Esophagus squamous epithelium (tissue), 5 donors: ENCODE results near the gene CTRB2. TPM values are rescaled to one million over a fixed set of nuclear protein-coding genes. Genes with fewer than 3 reads are reported as not detected.

ENCODE experiments used
- DNase-seq: peaks from one replicate; lab custom pipeline; 2025; lab: John Stamatoyannopoulos, UW
- H3K27ac ChIP-seq, 4 donors: fragments of 200-600 bp; sonication (generic); one replicate each; pipeline ENCODE4 v1.5.1; 2016 to 2019; ENCODE audit warnings: mild to moderate bottlenecking in 1 of 4
- H3K27me3 ChIP-seq, 4 donors: fragments of 200-600 bp; sonication (generic); 1 replicate in 3 of 4; 2 replicates in 1 of 4; pipeline versions ENCODE4 v1.5.1 to v1.6.0; 2017 to 2021; ENCODE audit warnings: antibody characterized with exemption in 1 of 4
- H3K36me3 ChIP-seq, 3 donors: fragments of 200-600 bp; sonication (generic); one replicate each; pipeline ENCODE4 v1.5.1; 2016 to 2019
- H3K4me1 ChIP-seq, 3 donors: fragments of 200-600 bp; sonication (generic); one replicate each; pipeline ENCODE4 v1.5.1; 2017 to 2019
- H3K4me3 ChIP-seq, 4 donors: fragments of 200-600 bp; sonication (generic); 1 replicate in 3 of 4; 2 replicates in 1 of 4; pipeline ENCODE4 v1.5.1; 2016 to 2019; ENCODE audit warnings: mild to moderate bottlenecking in 2 of 4, moderate library complexity in 1 of 4
- H3K9me3 ChIP-seq, 3 donors: fragments of 200-600 bp; sonication (generic); one replicate each; pipeline ENCODE4 v1.5.1; 2016 to 2019
- POLR2A ChIP-seq, 4 donors: fragments of 450-650 bp; IDR thresholded peaks; one replicate each; pipeline ENCODE4 v1.6.1; 2017; ENCODE audit warnings: antibody characterized with exemption in 4 of 4, mild to moderate bottlenecking in 4 of 4, moderate library complexity in 3 of 4
- WGBS, 2 donors: methylation state at CpG; one replicate each; pipeline ENCODE4 v1.1.5; 2018; 5-methylcytosine and 5-hydroxymethylcytosine counted together
- intact Hi-C: fragments of 100-400 bp; cut with DNase I; formaldehyde crosslinking; loops from one replicate; pipeline ENCODE4 v1.15.0; 2022
- total RNA-seq, 4 donors: library from RNA; depleted of rRNA; stranded (reverse); fragments of >200 nt; gene quantifications; one replicate each; pipeline ENCODE4 v1.1.0, GENCODE V29; 2016
- TF ChIP-seq, protein P1 (sequence below), 6 experiments: fragments of 450-650 bp in 4 of 6; fragments of 200-600 bp in 2 of 6; sonication (generic) in 2 of 6; IDR thresholded peaks; one replicate each; pipeline ENCODE4 v1.5.1; 2016 to 2019; ENCODE audit warnings: antibody characterized with exemption in 6 of 6, mild to moderate bottlenecking in 4 of 6, moderate library complexity in 4 of 6
- donor health status: DM: yes; HTN: yes; CAD: no.

The CTRB2 gene
- total RNA-seq, 4 donors from 2014 or later: not detected

DNA sequence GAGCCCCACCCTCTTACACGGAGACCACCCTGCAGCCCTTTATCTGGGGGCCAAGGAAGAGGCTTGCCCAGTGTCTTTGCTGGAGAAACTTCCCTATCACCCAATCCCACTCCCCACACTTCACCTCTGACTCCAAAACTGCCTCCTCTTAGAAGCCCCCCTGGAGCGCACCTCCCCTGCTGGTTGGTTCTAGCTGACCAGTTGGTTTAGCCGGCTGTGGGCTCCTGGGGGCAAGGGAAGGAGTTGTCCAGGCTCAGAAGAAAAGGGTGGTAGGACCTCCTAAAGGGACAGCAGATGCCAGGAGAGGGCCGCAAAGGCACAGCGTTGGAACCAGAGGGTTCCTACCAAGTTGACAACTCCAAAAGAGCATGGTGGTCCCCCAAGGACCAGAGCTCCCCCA lies 42.5 kb upstream of the CTRB2 start:
- Histone ChIP-seq H3K4me3 (peak overlapping the region in 2 of 4 donors; percentile 83 to 92), H3K27ac (peak overlapping the region; percentile 90 to 96 (median 93)), H3K4me1 (peaks cover 67 to 95% (median 85%) of the 10 kb centered on the region in 3 donors), H3K27me3 (peaks cover 0 to 31% (median 0%) of the 10 kb centered on the region in 4 donors), H3K9me3 (no peaks in the 10 kb centered on the region), H3K36me3 (no peaks in the 10 kb centered on the region)
- TF ChIP-seq, protein P1, sequence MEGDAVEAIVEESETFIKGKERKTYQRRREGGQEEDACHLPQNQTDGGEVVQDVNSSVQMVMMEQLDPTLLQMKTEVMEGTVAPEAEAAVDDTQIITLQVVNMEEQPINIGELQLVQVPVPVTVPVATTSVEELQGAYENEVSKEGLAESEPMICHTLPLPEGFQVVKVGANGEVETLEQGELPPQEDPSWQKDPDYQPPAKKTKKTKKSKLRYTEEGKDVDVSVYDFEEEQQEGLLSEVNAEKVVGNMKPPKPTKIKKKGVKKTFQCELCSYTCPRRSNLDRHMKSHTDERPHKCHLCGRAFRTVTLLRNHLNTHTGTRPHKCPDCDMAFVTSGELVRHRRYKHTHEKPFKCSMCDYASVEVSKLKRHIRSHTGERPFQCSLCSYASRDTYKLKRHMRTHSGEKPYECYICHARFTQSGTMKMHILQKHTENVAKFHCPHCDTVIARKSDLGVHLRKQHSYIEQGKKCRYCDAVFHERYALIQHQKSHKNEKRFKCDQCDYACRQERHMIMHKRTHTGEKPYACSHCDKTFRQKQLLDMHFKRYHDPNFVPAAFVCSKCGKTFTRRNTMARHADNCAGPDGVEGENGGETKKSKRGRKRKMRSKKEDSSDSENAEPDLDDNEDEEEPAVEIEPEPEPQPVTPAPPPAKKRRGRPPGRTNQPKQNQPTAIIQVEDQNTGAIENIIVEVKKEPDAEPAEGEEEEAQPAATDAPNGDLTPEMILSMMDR (IDR thresholded peaks at IDR 0.05): no peak
- no peak for TF ChIP-seq POLR2A (IDR thresholded peaks at IDR 0.05)
- no peak for DNase-seq
- WGBS, 2 donors: 17 to 70% methylated on average over 1 to 2 of the region's 5 CpGs
- intact Hi-C loops: no loop called here

DNA sequence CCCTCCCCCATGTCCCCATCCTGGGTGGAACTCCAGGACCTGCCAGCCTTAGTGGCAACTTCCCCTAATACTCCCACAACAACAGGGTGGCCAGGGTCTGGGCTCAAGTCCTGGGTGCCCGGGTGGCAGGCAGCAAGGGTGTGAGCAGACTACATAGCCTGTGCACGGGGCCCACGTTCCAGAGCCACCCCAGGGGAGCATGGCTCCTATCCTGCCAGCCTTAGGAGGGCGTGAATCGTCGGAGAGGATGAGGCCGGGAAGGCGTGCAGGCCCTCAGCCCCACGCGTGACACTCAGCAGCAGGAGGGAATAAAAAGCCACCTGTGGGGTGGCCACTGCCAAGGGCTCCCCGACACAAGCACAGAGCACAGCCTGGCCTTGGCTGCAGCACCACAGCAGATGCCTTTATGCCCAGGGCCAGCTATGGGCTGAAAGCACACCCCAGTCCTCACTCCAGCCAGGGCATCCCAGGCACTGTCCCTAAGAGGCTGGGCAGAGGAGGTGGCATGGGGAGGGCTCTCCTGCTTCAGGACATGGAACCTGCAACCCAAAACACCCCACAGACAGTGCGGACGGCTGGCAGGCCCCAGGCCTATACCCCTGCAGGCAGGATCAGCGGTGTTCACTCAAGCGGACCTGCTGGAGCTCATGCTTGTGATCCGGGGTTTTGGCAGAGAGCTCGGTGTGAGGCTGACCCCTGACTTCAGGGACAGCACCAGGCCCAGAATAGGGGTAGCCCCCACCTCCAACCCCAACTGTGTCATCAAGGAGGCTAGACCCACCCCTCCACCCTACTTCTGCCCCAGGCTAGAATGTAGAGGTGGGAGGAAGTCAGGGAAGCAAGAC lies 41.8 kb upstream of the CTRB2 start:
- H3K9me3 ChIP-seq: no peaks in the 10 kb centered on the region
- H3K27ac ChIP-seq: peak overlapping the region; percentile 90 to 96 (median 93)
- no peak for DNase-seq
- 70% methylated on average over 2 to 12 of the region's 17 CpGs for WGBS, 2 donors
- TF ChIP-seq POLR2A (IDR thresholded peaks at IDR 0.05): no peak
- TF ChIP-seq, protein P1 (IDR thresholded peaks at IDR 0.05): no peak
- no peaks in the 10 kb centered on the region for H3K36me3 ChIP-seq
- H3K4me1 ChIP-seq: peaks cover 66 to 95% (median 85%) of the 10 kb centered on the region in 3 donors
- intact Hi-C loops: no loop called here
- peak overlapping the region in 1 of 4 donors; percentile 92 for H3K4me3 ChIP-seq
- H3K27me3 ChIP-seq: peaks cover 0 to 31% (median 0%) of the 10 kb centered on the region in 4 donors

DNA sequence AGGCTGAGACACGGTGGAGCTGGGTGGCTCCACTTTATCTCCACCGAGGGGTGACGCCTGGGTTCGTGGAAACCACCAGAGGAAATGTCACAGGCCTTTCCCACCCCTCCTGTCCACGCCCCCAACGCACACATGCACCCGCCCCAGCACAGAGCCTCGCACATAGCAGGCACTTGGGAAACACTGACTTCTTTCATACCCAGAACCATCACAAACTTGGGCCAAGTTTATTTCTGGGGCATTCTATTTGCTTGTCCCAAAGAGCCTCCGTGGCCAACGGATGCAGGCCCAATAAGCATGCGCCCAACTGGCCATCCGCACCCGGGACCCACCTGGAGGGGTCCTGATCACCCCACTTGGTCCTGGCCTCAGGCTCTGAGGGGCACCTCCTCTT lies 41.2 kb upstream of the CTRB2 start:
- H3K27me3 ChIP-seq: peaks cover 0 to 28% (median 0%) of the 10 kb centered on the region in 4 donors
- intact Hi-C loops: no loop called here
- peaks cover 0 to 2% (median 0%) of the 10 kb centered on the region in 3 donors for H3K36me3 ChIP-seq
- peak overlapping the region in 3 of 4 donors; percentile 90 to 93 (median 93) for H3K27ac ChIP-seq
- DNase-seq: no peak
- WGBS, 2 donors: 40 to 71% methylated on average over 2 to 6 of the region's 13 CpGs
- TF ChIP-seq, protein P1 (IDR thresholded peaks at IDR 0.05): no peak
- no peak for TF ChIP-seq POLR2A (IDR thresholded peaks at IDR 0.05)
- H3K4me1 ChIP-seq: peaks cover 64 to 95% (median 82%) of the 10 kb centered on the region in 3 donors
- no peaks in the 10 kb centered on the region for H3K9me3 ChIP-seq
- no peak overlapping the region for H3K4me3 ChIP-seq

DNA sequence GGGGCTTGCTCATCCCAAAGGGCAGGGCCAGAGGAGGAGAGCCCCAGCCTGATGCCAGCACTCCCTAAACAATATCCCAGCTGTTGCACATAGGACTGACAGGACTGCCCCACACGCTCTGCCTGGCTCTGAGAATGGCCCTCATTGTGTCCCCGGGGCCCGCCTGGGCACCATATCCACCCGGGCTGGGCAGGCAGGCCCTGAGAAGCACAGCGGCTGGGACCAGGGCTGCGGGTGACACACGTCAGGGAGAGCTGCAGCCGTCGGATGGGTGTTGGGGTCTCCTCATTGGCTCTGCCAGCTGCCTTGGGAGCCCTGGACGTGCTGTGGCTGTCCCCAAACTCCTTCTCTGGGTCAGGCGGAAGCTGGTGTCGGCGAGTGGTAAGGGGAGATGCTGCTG lies 40.3 kb upstream of the CTRB2 start:
- 86% methylated on average over 4 of the region's 13 CpGs; no CpG with 5 or more reads in 1 of the 2 donors for WGBS, 2 donors
- H3K4me3 ChIP-seq: no peak overlapping the region
- H3K36me3 ChIP-seq: peaks cover 0 to 11% (median 8%) of the 10 kb centered on the region in 3 donors
- peak overlapping the region in 3 of 4 donors; percentile 90 to 93 (median 93) for H3K27ac ChIP-seq
- intact Hi-C loops: no loop called here
- peaks cover 55 to 88% (median 73%) of the 10 kb centered on the region in 3 donors for H3K4me1 ChIP-seq
- DNase-seq: no peak
- H3K9me3 ChIP-seq: no peaks in the 10 kb centered on the region
- TF ChIP-seq, protein P1 (IDR thresholded peaks at IDR 0.05): no peak
- no peak for TF ChIP-seq POLR2A (IDR thresholded peaks at IDR 0.05)
- H3K27me3 ChIP-seq: peaks cover 0 to 26% (median 0%) of the 10 kb centered on the region in 4 donors
